ENCODE data around the gene ZC3H18. TPM values are rescaled to one million over a fixed set of nuclear protein-coding genes. Genes with fewer than 3 reads are reported as not detected.

The ZC3H18 gene
- 19.8 TPM for total RNA-seq

DNA sequence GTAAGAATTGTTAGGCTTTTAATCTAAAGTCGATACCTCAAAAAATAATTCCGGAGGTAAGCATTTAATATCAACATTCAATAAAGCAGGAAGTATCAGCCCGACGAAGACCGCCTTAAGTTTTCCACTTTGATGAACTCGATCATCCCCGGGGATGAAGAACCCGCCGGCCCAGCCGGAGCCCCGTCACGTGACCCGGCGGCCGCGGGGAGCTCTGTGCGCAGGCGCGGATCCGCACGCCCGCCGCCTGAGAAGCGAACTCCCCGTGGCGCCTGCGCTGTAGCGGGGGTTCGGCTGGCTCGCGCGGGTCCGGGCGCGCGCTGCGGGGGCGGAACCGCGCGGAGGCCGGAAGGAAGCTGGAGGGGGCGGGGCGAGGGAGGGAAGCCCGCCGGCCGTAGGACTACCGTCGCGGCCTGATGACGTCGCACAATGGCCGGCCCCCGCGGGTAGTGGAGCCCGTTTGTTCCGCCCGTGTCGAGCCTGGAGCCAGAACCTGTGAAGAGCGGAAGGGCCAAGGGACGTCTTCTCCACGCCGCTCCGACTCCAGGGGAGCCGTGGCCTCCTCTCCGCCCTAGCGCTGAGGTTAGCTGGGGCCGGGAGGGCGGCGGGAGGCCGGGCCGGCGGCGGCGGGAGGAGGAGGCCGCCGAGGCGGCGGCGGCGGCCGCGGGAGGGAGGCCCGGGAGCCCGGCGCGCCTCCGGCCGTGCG, at the start of gene ZC3H18:
TSS of gene ZC3H18 (plus strand) at position 419 of the 706 bp plus-strand sequence. CDS start 6,721 bp downstream, outside the sequence.

DNA sequence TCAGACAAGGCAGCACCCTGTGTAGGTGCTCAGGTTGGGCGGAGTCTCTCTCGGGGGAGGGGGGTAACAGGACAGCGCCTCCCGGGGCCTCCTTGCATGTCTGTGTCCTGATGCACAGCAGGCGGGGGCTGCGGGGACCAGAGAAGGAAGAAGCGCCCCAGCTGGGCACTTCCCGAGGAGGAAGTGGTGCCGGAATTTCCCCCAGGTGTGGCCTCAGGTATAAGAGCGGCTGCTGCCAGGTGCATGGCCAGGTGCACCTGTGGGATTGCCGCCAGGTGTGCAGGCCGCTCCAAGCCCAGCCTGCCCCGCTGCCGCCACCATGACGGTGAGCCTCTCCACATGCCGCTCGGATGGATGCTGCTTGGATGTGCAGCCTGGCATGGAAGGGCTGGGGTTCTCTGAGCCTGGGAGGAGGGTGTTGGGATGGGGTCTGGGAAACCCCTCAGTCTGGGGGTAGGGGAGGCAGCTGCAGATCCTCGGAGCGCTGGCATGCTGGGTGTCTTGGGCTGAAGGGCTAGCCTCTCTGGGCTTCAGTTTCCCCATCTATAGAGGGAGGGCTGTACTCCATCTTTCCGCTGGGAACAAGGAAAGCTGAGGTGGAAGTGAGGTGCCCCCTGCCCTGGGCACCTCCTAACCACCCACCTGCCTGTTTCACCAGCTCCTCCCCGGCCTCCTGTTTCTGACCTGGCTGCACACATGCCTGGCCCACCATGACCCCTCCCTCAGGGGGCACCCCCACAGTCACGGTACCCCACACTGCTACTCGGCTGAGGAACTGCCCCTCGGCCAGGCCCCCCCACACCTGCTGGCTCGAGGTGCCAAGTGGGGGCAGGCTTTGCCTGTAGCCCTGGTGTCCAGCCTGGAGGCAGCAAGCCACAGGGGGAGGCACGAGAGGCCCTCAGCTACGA, 68.4 kb downstream of the ZC3H18 start, which contains the start of gene IL17C:
TSS of gene IL17C (plus strand) at position 250 of the 908 bp plus-strand sequence. CDS start at position 320, 70 bp downstream.

DNA sequence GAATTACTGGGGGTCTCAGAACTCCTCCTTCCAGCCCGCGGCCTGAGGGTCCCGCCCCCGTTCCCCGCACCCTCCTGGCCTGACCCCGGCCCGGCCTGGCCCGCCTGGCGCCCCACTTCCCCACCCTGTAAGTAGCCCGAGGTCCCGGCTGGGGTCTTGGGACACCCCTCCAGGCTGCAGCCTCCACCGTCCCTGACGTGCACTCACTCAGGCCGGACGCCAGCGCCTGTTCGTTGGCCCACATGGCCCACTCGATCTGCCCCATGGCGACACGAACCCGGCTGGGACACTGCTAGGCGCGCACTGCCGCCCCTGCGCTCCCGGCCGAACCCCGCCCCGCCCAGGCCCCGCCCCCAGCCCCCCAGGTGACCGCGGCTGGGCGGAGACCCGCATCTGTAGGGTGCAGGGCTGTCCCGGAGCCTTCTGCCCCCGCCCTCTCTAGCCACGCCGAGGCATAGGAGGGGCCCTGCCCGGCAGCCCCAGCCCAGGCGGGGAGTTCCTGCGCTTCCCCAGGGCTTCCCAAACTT, 80.6 kb downstream of the ZC3H18 start, which contains the start of gene CYBA:
TSS of gene CYBA (minus strand) at position 305 of the 527 bp plus-strand sequence. CDS start at position 265, 40 bp downstream.

DNA sequence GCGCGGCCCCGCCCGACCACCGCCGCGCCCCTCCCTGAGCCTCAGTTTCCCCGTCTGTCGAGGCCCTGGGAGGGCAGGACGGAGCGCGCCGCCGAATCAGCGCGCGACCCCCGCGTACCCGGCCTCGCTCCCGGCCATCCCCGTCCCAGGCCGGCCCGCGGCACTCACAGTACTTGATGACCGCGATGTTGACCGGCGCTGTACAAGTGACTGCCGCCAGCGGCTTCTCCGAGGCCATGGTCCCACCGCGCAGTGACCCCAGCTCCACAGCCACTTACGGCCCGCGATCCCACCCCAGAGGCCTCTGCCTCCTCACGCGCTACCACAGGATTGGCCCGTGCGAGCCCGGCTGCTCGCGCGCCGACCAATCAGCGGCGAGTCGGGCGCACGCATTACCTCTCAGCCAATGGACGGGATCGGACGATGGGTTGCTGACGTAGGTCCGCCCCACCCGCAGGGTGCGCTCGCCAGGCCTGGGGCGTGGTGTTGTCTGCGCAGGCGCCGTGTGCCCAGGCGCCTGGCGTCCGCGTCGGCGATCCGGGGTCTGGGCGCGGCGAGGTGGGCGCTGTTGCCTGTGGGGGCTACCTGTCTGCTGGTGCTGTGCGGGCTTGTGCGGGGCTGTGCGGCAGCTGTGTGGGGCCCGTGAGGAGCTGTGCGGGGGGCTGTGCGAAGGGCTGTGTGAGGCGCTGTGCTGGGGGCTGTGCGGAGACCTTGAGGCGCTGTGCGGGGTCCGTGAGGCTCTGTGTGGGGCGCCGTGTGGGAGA, 92.8 kb downstream of the ZC3H18 start, which contains the start of gene MVD:
TSS of gene MVD (minus strand) at position 249 of the 764 bp plus-strand sequence. CDS start at position 238, 11 bp downstream.

Other genes with a start within 250 kb of the ZC3H18 start
- 1.4 TPM for gene ZNF469, start 187.4 kb upstream of the ZC3H18 start, total RNA-seq
- 1.4 TPM for gene ZFPM1, start 117.1 kb upstream of the ZC3H18 start, total RNA-seq
- not detected for gene IL17C, start 68.2 kb downstream of the ZC3H18 start, total RNA-seq
- 28.8 TPM for gene CYBA, start 80.7 kb downstream of the ZC3H18 start, total RNA-seq
- 45.7 TPM for gene MVD, start 92.7 kb downstream of the ZC3H18 start, total RNA-seq
- not detected for gene SNAI3, start 116.1 kb downstream of the ZC3H18 start, total RNA-seq
- 10.8 TPM for gene RNF166, start 136.0 kb downstream of the ZC3H18 start, total RNA-seq
- 14.3 TPM for gene CTU2, start 136.1 kb downstream of the ZC3H18 start, total RNA-seq
- gene PIEZO1, start 214.8 kb downstream of the ZC3H18 start, total RNA-seq = 7.8 TPM
- 7.8 TPM for gene CDT1, start 233.4 kb downstream of the ZC3H18 start, total RNA-seq
- 15.0 TPM for gene APRT, start 241.5 kb downstream of the ZC3H18 start, total RNA-seq

Data from diencephalon (tissue), 1 donor.